ENCODE measurements around the gene LIN9. TPM values are rescaled to one million over a fixed set of nuclear protein-coding genes. Genes with fewer than 3 reads are reported as not detected.
A peak's percentile ranks its signal among the peaks of the same experiment; 100 is the strongest.

Gene LIN9
- total and polyA plus RNA-seq, 2 experiments from 2014 or later, result 11.8 to 16.9 TPM

GRCh38 chr1:226337276-226337875 lies 28.4 kb upstream of the LIN9 start (continued):
- no peak for TF ChIP-seq CTCF (conservative IDR thresholded peaks at IDR 0.05; ENCODE audit: low read depth in 2 of 2)
- no peak for TF ChIP-seq ETS1 (IDR thresholded peaks at IDR 0.05)

- H3K9me2 ChIP-seq (ENCODE audit: insufficient read depth), result no peaks in the 10 kb centered on the region
- no peaks in the 10 kb centered on the region for H3K79me2 ChIP-seq (replicated peaks; ENCODE audit: insufficient read depth)
- H3F3A ChIP-seq (replicated peaks; ENCODE audit: low read depth), result no peaks in the 10 kb centered on the region
- no peak overlapping the region for H3K4me3 Mint-ChIP-seq
- H3K27me3 Mint-ChIP-seq (ENCODE audit: insufficient read depth, low read depth, poor library complexity), result peaks cover 5% of the 10 kb centered on the region
- H3K9me3 Mint-ChIP-seq, result peaks cover 6% of the 10 kb centered on the region; the same call in 2 of the 3 replicates
- TF ChIP-seq ETS1 (IDR thresholded peaks at IDR 0.05) (no peak), CTCF (conservative IDR thresholded peaks at IDR 0.05; ENCODE audit: low read depth in 2 of 2) (no peak), ZNF114 (CRISPR knock-in tag; IDR thresholded peaks at IDR 0.05) (no peak), NANOG (IDR thresholded peaks at IDR 0.05; ENCODE audit: borderline replicate concordance) (no peak), CREB1 (CRISPR knock-in tag; IDR thresholded peaks at IDR 0.05; ENCODE audit: low read depth) (no peak)
- no peak overlapping the region for H3K4me2 ChIP-seq
- H4K20me1 ChIP-seq (replicated peaks; ENCODE audit: insufficient read depth), result no peaks in the 10 kb centered on the region
- ATAC-seq, result no peak
- no peaks in the 10 kb centered on the region for H3K36me3 ChIP-seq (ENCODE audit: insufficient read depth)
- no peak overlapping the region for H3K27ac ChIP-seq (ENCODE audit: low read depth)
- no peak for DNase-seq (ENCODE audit: low spot score)
- no peaks in the 10 kb centered on the region for H3K27me3 ChIP-seq (ENCODE audit: insufficient read depth)
- H3K4me1 Mint-ChIP-seq, result peaks cover 4% of the 10 kb centered on the region; the same call in 2 of the 3 replicates
- H2AFZ ChIP-seq, result no peak overlapping the region
- H3K36me3 Mint-ChIP-seq (ENCODE audit: low read depth), result no peaks in the 10 kb centered on the region; the same call in 2 of the 3 replicates
- no peaks in the 10 kb centered on the region for H3K4me1 ChIP-seq (ENCODE audit: insufficient read depth)
- H3K4me3 ChIP-seq, result no peak overlapping the region
- H3K27ac Mint-ChIP-seq, result no peak overlapping the region
Observed at GRCh38 chr1:226335661-226336060, 26.7 kb upstream of the LIN9 start.

- no peak overlapping the region for H3K27ac Mint-ChIP-seq
- peaks cover 5% of the 10 kb centered on the region for H3K27me3 Mint-ChIP-seq (ENCODE audit: insufficient read depth, low read depth, poor library complexity)
- no peaks in the 10 kb centered on the region for H3K4me1 ChIP-seq (ENCODE audit: insufficient read depth)
- no peaks in the 10 kb centered on the region for H3K36me3 ChIP-seq (ENCODE audit: insufficient read depth)
- peaks cover 4% of the 10 kb centered on the region; the same call in 2 of the 3 replicates for H3K4me1 Mint-ChIP-seq
- H3K27ac ChIP-seq (ENCODE audit: low read depth), result no peak overlapping the region
- no peaks in the 10 kb centered on the region for H3K9me2 ChIP-seq (ENCODE audit: insufficient read depth)
- H3K9me3 Mint-ChIP-seq, result no peaks in the 10 kb centered on the region
- peak; percentile 53 for ATAC-seq
- no peak overlapping the region for H3K4me3 Mint-ChIP-seq
- H3K36me3 Mint-ChIP-seq (ENCODE audit: low read depth), result no peaks in the 10 kb centered on the region
- no peaks in the 10 kb centered on the region for H3K79me2 ChIP-seq (replicated peaks; ENCODE audit: insufficient read depth)
- no peak overlapping the region for H3K4me3 ChIP-seq
- no peaks in the 10 kb centered on the region for H3F3A ChIP-seq (replicated peaks; ENCODE audit: low read depth)
- TF ChIP-seq ETS1 (IDR thresholded peaks at IDR 0.05), result no peak
- no peak for TF ChIP-seq JUNB (IDR thresholded peaks at IDR 0.05; ENCODE audit: unreplicated experiment)
- no peak for TF ChIP-seq ZNF331 (CRISPR knock-in tag; IDR thresholded peaks at IDR 0.05; ENCODE audit: low read depth)
- TF ChIP-seq POLR2AphosphoS5 (IDR thresholded peaks at IDR 0.05; ENCODE audit: low read depth), result no peak
- no peak for TF ChIP-seq STAT1 (IDR thresholded peaks at IDR 0.05; ENCODE audit: unreplicated experiment)
- no peak for TF ChIP-seq EZH2phosphoT487 (IDR thresholded peaks at IDR 0.05; ENCODE audit: unreplicated experiment)
- no peak for TF ChIP-seq ZNF114 (CRISPR knock-in tag; IDR thresholded peaks at IDR 0.05)
- no peak for TF ChIP-seq EZH2 (IDR thresholded peaks at IDR 0.05; ENCODE audit: low read depth, unreplicated experiment)
- no peak overlapping the region for H3K4me2 ChIP-seq
- H2AFZ ChIP-seq, result no peak overlapping the region
- H3K27me3 ChIP-seq (ENCODE audit: insufficient read depth), result no peaks in the 10 kb centered on the region
- H4K20me1 ChIP-seq (replicated peaks; ENCODE audit: insufficient read depth), result no peaks in the 10 kb centered on the region
- DNase-seq (ENCODE audit: low spot score), result no peak
Observed at GRCh38 chr1:226332947-226333346, 24.0 kb upstream of the LIN9 start.

Measured in GM23338 (cell line).